Epithelial cell of esophagus (primary cell): ENCODE data around the gene RUFY1.
"Not testable (repeated sequence)": the region's sequence is repeated elsewhere in the genome, so short reads cannot be mapped to it uniquely, and the experiment has no call there.

Experiments
- DNase-seq: peaks from one replicate; pipeline ENCODE4 v3.0.0; 2010; ENCODE audit warnings: low read depth
- H3K4me3 ChIP-seq: 2 replicates; pipeline ENCODE4 v1.5.1; 2011; ENCODE audit warnings: mild to moderate bottlenecking, low read length, control low read depth
- TF ChIP-seq, protein P1 (sequence below): IDR thresholded peaks from 2 replicates; pipeline ENCODE4 v1.5.1; 2011; ENCODE audit warnings: low read depth, mild to moderate bottlenecking, low read length, control low read depth, inconsistent platforms; ENCODE audit not compliant: insufficient read depth; ENCODE audit errors: missing control alignments

The RUFY1 gene

DNA sequence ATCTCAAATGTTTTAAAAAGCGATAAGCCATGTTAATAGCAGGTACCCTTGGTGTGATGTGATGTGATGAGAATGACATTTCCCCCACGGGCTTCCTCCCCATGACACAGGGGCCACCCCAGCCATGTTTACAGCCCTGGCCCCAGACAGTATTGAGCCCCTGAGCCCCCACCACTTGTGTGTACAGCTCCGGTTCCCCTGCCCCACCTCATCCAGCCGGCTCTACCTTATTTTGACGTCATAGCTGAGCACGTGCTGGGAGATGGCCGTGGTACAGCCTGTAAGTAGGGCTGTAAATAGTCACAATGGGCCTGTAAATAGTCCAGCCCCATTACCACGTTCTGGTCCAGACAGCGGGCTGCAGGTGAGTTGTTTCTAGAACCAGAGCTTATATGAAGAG lies 98.1 kb downstream of the RUFY1 start:
- TF ChIP-seq, protein P1, sequence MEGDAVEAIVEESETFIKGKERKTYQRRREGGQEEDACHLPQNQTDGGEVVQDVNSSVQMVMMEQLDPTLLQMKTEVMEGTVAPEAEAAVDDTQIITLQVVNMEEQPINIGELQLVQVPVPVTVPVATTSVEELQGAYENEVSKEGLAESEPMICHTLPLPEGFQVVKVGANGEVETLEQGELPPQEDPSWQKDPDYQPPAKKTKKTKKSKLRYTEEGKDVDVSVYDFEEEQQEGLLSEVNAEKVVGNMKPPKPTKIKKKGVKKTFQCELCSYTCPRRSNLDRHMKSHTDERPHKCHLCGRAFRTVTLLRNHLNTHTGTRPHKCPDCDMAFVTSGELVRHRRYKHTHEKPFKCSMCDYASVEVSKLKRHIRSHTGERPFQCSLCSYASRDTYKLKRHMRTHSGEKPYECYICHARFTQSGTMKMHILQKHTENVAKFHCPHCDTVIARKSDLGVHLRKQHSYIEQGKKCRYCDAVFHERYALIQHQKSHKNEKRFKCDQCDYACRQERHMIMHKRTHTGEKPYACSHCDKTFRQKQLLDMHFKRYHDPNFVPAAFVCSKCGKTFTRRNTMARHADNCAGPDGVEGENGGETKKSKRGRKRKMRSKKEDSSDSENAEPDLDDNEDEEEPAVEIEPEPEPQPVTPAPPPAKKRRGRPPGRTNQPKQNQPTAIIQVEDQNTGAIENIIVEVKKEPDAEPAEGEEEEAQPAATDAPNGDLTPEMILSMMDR, result no peak
- no peak overlapping the region for H3K4me3 ChIP-seq
- no peak for DNase-seq

DNA sequence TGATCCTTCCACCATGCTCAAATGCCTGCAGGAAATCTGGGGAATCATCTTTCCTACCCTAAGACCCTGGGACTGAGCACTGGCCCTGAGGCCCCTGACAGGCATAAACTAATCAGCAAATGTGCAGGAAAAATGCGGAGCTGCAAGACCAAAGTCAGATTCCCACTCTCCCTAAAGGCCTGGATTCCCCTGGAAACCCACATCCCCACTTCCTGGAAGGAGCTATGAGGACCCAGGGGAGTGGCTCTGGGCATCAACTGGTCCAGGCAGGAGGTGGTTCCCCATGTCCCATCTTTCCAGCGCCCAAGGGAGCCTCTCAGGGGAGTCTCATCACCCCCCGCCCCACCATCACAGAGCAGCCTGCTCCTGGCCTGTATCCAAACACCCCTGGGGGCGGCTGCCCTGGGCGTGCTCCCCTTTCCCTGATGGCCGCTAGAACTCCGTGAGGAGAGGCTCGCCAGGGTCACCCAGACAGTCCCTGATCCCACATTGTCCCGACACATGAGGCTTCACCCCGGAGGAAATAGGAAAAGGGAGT lies 98.9 kb downstream of the RUFY1 start:
- DNase-seq, result not testable (repeated sequence)

DNA sequence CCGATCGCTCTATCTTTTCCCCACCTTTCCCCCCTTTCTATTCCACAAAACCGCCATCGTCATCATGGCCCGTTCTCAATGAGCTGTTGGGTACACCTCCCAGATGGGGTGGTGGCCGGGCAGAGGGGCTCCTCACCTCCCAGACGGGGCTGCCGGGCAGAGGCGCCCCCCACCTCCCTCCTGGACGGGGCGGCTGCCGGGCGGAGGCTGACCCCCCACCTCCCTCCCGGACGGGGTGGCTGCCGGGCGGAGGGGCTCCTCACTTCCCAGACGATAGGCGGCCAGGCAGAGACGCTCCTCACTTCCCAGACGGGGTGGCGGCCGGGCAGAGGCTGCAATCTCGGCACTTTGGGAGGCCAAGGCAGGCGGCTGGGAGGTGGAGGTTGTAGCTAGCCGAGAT lies 99.9 kb downstream of the RUFY1 start:
- not testable (repeated sequence) for DNase-seq, H3K4me3 ChIP-seq

More for the DNA sequence above, 98.9 kb downstream of the RUFY1 start:
- not testable (repeated sequence) for H3K4me3 ChIP-seq

DNA sequence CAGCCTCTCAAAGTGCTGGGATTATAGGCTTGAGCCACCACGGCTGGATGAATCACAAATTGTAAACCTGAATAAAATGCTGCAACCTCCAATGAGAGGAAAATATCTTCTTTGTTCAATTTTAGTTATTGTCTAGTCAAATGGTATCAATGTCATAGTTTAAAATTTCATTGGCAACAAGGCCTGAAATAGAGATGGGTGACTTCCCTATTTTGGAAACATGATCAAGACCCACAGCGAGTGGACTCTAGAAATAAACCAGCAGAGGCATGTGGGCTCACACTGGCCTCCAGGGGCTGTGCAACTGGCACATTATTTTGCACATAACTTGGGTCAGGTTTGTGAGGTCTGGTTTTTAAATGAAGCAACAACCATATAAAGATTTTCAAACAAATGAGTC lies 102.8 kb downstream of the RUFY1 start:
- not testable (repeated sequence) for DNase-seq

DNA sequence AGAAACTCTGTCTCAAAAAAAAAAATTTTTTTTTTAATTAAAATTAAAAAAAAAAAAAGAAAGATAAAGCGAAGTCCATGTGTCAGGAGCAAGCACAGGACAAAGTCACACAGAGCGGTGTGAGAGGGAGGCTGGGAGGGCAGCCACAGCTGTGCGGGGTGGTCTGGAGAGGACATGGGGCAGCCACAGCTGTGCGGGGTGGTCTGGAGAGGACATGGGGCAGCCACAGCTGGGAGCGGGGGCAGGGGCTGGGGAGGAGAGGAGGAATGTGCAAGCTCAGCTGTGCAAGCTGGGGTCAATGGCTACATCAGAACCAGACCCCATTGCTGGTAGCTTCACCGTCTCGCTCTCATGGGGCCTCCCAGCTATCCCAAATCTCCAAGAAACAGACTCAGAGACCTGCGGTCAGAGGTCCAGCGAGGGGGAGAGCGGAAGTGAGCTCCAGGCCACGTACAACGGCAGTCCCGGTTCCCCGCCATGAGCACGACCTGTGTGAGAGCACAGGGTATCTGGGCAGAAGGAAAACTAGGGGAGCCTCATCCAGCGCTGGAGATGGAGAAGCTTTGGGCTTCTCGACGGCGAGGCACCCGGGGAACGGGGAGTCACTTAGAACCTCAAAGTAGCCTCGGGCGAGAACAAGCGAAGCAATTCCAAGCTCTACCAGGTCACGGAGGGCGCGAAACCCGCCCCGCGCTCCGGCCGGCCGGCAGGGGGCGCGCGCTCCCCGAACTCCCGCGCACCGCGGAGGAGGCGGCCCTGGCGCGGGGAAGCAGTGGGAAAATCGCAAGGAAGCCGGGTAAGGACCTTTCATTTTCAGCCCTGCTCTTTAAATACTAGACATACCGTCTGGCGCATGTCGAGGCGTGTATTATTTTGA lies 107.2 kb downstream of the RUFY1 start:
- DNase-seq, H3K4me3 ChIP-seq: not testable (repeated sequence)

More for the DNA sequence above, 102.8 kb downstream of the RUFY1 start:
- H3K4me3 ChIP-seq, result not testable (repeated sequence)

DNA sequence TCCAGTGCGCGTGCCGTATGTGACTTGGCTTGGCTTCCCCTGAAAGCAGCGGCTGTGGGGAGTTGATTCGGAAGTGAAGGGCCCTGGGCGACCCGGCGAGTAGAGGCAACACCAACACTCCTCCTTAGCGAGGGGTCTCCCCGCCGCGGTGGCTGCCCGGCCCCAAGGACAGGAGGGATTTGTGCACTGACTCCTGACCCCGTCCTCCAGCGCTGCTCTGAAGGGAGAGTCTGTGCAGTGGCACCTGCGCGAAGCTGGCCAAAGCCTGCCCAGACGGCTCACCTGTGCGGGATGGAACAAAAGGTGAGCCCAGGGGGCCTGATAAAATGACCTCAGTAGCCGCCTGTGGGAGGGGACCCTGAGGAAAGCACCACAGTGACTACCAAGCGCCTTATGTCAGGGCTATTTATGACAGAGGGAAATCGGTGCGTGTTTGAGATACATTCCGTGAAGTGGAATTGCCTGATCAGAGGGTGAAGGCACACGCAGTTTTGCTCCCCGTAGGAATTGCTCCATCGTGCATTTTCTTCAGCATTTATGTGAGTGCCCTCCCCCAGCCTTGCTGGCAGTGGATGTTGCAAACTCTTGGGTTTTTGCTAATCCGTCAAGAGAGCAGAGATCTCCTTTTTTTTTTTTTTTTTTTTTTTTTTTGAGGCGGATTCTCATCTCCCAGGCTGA lies 108.0 kb downstream of the RUFY1 start:
- H3K4me3 ChIP-seq, result peak overlapping the region; percentile 51
- peak; percentile 35 for DNase-seq
